Measurements from ENCODE around the gene KMT2C.

KMT2C gene

DNA sequence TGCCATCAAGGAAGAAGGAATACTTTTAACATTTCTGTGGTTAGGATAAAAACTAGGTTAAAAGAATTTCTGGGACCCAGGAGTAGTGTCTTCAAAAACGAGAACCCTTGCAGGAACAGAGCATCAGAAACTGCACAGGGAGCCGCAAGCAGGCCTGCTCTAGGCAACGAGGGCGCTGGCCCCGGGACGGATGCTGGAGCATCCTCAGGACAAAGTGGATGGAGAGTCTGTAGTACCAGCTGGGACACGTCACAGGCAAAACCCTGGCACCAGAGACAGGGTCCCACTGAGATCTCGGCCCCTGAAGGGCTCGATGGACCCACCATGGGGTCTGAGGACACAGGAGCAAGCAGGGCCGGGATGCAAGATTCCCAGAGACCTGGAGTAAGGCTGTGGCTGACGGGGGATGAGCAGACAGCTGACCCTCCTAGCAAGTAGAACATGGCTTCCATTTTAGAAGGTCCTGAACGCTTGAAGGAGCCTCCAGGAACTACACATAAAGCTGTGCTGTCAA, 303.8 kb downstream of the KMT2C start:
- FAIRE-seq, result no peak

- FAIRE-seq, result no peak
Measured at GRCh38 chr7:152130658-152131590, 304.9 kb downstream of the KMT2C start.

DNA sequence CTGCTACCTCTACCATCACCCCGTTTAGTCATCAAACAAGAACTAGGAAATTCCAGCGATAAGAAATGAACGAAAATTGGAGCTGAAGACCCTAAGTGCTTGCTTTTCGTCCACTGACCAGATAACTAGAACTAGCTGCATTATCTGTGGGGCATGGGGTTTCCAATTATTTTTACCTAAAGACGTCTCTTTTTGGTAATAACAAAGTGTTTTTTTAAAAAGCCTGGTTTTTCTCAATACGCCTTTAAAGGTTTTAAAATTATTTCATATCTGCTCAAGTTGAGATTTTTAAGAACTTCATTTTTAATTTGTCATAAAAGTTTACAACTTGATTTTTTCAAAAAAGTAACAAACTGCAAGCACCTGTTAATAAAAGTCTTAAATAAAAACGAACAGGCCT, 306.1 kb downstream of the KMT2C start:
- FAIRE-seq, result peak; percentile 65

- FAIRE-seq, result no peak
Measured at GRCh38 chr7:152128741-152129461, 306.9 kb downstream of the KMT2C start.

GRCh38 chr7:152128252-152128651, 307.6 kb downstream of the KMT2C start:
- no peak for FAIRE-seq

DNA sequence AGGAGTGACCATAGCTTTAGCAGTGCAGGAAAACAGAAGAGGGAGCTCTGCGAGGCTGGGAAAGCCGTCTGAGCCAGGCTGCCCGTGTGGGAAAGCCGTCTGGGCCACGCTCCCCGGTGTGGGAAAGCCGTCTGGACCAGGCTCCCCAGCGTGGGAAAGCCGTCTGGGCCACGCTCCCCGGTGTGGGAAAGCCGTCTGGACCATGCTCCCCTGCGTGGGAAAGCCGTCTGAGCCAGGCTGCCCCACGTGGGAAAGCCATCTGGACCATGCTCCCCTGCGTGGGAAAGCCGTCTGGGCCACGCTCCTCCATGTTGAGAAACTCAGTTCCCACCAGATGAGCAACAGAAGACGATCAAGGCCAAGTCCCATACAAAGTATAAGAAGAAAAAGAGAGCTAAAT, 308.6 kb downstream of the KMT2C start:
- FAIRE-seq, result no peak

DNA sequence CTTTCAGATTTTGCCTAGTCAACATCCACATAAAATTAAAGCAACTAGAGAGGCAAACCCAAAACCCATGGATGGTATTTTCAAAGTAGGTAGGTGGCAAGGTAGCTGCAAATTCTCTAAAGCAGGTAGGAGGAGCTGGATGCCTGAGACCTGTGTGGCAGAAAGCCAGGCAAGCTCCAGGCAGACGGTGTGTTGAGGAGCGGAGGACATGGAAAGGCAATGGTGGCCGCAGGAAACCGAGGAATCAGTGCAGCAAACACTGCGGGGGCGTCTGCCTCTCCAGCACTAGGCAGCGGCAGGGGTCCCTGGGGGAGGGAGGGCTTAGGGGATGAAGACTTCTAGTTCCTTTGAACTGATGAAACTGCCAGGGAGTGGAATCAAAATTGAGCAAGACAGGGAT, 309.1 kb downstream of the KMT2C start:
- no peak for FAIRE-seq

DNA sequence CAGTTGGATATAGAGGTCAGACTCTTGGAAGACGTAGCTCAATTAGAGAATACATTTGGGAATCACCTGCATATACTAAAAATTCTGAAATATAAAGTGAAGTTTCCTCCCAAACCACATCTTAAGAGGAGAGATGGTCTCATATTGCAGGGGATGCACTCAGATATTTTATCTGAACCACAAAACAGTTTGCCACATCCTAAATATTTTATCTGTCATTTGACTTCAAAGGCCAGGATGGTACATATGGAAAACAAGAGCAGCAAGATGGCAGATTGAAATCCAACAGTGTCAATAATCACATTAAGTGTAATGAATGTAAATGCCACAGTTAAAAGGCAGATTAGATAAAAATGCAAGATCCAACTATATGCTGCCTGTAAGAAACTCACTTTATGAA, 313.3 kb downstream of the KMT2C start:
- FAIRE-seq, result no peak

GRCh38 chr7:152121432-152121831, 314.4 kb downstream of the KMT2C start:
- FAIRE-seq, result no peak

- no peak for FAIRE-seq
Measured at GRCh38 chr7:152120776-152121175, 315.0 kb downstream of the KMT2C start.

- FAIRE-seq, result no peak
Measured at GRCh38 chr7:152120210-152120609, 315.6 kb downstream of the KMT2C start.

DNA sequence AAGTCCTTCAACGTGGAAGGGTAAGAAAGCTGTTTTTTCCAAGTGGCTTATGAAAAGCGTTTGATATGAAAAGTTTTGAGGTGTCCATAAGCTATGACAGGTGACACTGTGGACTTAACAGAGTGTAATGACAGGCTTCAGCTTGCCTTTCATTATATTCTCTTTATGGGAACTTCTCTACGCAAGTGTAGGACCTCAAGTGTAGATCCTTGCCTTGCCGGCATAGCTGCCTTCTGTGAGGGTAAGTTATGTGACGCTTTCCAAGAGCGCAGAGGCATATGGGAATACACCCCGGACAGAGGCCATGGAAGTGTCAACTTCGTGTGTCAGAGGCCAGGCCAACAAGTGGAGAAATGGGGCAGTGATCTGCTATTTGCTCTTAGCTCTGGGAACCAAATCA, 318.4 kb downstream of the KMT2C start:
- FAIRE-seq, result no peak

DNA sequence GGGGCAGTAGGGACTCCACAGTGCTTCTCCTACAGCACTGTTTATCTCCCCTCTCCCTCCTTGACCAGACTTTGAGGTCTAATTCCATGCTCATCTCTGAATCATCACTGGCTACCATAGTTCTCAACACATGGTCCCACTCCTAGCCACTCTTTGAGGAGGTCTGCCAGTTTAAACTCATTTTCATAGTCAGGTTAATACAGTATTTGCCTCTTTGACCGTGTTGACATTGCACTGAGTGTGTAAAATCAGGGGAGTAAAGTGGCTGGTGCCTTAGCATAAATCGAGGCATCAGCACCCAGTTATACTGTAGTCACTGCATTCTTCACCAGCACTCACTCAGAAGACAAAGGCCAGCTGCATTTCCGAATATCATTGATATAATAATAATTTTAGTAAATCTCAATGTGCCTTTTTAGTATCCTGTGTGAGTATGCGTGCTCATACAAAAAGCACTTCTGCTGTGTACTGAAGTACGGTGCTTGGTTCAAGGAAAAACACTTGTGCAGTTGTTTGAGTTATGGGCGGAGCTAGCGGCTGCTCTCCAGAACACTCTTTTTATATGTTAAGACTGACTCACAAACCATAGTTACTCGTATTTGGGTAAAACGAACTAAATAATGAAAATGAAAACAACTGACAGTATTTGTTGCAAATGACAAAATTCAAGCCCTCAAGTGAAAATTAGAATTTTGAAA, 320.6 kb downstream of the KMT2C start:
- no peak for FAIRE-seq

DNA sequence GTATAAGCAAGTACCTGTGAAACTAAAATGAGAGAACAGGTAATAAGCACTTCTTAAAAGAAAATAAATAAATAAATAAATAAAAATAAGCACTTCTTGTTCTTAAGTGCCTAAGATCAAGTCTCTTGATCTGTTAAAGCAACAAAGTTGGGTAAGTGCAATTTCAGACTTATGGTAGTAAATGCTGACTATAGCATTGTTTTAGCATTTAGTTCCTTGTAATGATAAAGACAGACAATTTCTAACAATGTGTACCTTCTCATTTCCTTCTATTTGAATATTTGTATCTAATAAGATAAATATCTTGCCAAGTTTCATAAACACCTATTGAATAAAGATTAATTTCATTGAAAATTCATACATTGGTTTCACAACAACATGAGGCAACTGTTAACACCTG, 323.0 kb downstream of the KMT2C start:
- FAIRE-seq, result peak; percentile 76

DNA sequence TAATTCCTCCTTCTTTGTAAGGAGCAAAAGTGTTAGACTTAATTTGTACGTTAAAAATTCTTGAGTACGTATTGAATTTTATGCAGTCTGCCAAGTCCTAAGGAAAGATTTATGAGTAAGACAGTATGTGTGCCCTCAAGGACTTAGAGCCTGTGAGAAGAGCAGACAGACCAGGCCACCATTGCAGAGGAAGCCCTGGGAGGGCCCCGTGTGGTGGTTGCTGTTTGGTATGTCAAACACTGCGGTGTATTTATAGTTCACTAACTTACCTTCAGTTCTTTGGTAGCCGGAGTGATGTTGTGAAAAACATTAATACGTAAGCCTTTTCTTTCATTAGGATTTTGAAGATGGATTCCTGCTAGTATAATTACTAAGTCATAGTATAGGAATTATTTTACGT, 327.4 kb downstream of the KMT2C start:
- FAIRE-seq, result no peak

DNA sequence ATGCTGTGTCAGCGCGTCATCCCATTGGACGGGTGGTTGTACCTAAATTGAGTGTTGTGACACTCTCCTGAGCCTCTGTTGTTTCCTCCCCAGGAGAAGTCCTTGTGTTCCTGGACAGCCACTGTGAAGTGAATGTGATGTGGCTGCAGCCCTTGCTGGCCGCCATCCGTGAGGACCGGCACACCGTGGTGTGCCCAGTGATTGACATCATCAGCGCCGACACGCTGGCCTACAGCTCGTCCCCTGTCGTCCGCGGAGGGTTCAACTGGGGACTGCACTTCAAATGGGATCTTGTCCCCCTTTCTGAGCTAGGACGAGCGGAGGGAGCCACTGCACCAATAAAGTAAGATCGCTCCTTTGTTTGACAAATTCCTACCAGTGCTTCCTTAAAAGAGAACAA, 327.9 kb downstream of the KMT2C start:
- FAIRE-seq, result no peak

GRCh38 chr7:152106990-152107389, 328.8 kb downstream of the KMT2C start:
- FAIRE-seq, result no peak

DNA sequence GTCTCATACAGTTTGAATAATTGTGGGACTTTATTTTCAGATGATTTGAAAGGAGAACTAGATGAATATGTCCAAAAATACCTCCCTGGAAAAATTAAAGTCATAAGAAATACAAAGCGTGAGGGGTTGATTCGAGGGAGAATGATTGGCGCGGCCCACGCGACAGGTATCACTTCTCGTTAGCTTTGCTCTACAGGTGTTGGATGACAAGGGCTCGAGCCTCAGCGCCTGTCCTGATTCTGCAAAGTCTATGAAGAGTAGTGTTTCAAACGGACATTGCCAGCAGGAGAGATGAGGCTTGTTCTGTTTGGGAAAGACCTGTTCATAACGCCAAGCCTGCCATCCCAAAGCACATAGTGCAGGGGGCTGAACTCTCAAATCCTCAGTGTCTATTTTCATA, 330.6 kb downstream of the KMT2C start:
- no peak for FAIRE-seq

DNA sequence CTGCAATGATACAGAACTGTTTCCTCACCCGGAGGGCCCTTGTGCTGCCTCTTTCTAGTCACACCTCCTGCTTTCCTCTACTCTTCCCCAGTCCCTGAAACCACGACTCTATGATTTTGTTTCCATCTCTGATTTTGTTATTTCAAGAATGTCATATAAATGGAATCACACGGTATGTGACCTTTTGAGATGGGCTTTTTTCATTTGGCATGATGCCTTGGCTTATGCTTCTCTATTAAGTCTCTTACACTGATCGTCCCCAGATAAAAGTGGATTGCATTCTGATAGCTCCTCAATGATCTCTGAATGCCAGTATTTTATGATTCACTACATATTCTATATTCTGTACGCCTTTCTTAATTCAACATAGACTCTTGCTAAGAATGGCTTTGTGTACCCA, 332.1 kb downstream of the KMT2C start:
- no peak for FAIRE-seq

DNA sequence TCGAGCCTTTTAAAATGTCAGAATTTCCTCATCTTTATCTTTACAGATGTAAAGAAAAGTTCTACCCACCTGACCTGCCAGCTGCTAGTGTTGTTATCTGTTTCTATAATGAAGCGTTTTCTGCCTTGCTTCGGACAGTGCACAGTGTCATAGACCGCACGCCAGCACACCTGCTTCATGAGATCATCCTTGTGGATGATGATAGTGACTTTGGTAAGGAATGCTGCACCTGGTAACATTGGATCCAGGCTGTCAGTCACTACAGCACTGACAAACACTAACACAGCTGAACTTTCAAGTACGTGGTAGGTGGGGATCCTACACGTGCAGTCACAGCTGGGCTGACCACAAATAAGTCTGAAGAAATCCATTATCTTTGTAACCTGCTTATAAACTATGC, 332.7 kb downstream of the KMT2C start:
- no peak for FAIRE-seq

DNA sequence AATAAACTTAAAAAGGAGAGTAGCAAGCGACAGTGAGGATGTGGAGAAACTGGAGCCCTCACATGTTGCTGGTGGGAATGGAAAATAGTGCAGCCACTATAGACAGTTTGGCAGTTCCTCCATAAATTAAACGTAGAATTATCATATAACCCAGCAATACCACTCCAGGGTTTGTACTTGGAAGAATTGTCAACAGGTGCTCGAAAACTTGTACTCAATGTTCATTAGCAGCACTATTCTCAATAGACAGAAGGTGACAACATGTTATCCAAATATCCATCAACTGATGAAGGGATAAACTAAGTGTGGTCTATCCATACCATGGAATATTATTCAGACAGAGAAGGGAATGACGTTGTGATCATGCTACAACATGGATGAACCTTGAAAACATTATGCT, 338.5 kb downstream of the KMT2C start:
- FAIRE-seq, result no peak

- no peak for FAIRE-seq
Measured at GRCh38 chr7:152095771-152096170, 340.0 kb downstream of the KMT2C start.

GRCh38 chr7:152093717-152094116, 342.1 kb downstream of the KMT2C start:
- no peak for FAIRE-seq

Data from A204.1 (cell line).